ENCODE measurements around the gene TRAPPC2L.

Gene TRAPPC2L

GRCh38 chr16:88855736-88856121, 1.2 kb upstream of the TRAPPC2L start:
- no peaks in the 10 kb centered on the region for H3K27me3 ChIP-seq (replicated peaks)
- peak overlapping the region; percentile 66 for H3K4me3 ChIP-seq (ENCODE audit: low read depth, low read length)
- TF ChIP-seq CTCF (IDR thresholded peaks at IDR 0.05; ENCODE audit: low read depth, low read length, missing control alignments) = no peak
- in situ Hi-C loops (cut with HindIII; ENCODE audit: low pct_ligation_motif_present, low sequenced_read_pairs) = no loop called here
- H3K27ac ChIP-seq = no peak overlapping the region
- H3K36me3 ChIP-seq (replicated peaks) = peaks cover 11% of the 10 kb centered on the region
- DNase-seq = no peak

- no peak for DNase-seq
- in situ Hi-C loops (cut with HindIII; ENCODE audit: low pct_ligation_motif_present, low sequenced_read_pairs) = no loop called here
- TF ChIP-seq CTCF (IDR thresholded peaks at IDR 0.05; ENCODE audit: low read depth, low read length, missing control alignments) = no peak
- Histone ChIP-seq H3K27me3 (replicated peaks) (no peaks in the 10 kb centered on the region), H3K27ac (no peak overlapping the region), H3K4me3 (ENCODE audit: low read depth, low read length) (peak overlapping the region; percentile 66), H3K36me3 (replicated peaks) (peaks cover 11% of the 10 kb centered on the region)
These were observed 652 bp upstream of the TRAPPC2L start for GRCh38 chr16:88856122-88856827.

GRCh38 chr16:88857728-88858339, 907 bp downstream of the TRAPPC2L start:
- peaks cover 11% of the 10 kb centered on the region for H3K36me3 ChIP-seq (replicated peaks)
- in situ Hi-C loops (cut with HindIII; ENCODE audit: low pct_ligation_motif_present, low sequenced_read_pairs) = no loop called here
- TF ChIP-seq CTCF (IDR thresholded peaks at IDR 0.05; ENCODE audit: low read depth, low read length, missing control alignments) = peak; percentile 94
- peak overlapping the region; percentile 96 for H3K4me3 ChIP-seq (ENCODE audit: low read depth, low read length)
- H3K27me3 ChIP-seq (replicated peaks) = no peaks in the 10 kb centered on the region
- peak overlapping the region; percentile 95 for H3K27ac ChIP-seq
- DNase-seq = peak; percentile 75

GRCh38 chr16:88859381-88860091, 2.6 kb downstream of the TRAPPC2L start:
- no peak for DNase-seq
- Histone ChIP-seq H3K4me3 (ENCODE audit: low read depth, low read length) (no peak overlapping the region), H3K27ac (no peak overlapping the region), H3K36me3 (replicated peaks) (peaks cover 11% of the 10 kb centered on the region), H3K27me3 (replicated peaks) (no peaks in the 10 kb centered on the region)
- no peak for TF ChIP-seq CTCF (IDR thresholded peaks at IDR 0.05; ENCODE audit: low read depth, low read length, missing control alignments)
- in situ Hi-C loops (cut with HindIII; ENCODE audit: low pct_ligation_motif_present, low sequenced_read_pairs) = no loop called here

GRCh38 chr16:88861359-88861758, 4.4 kb downstream of the TRAPPC2L start:
- DNase-seq = no peak
- Histone ChIP-seq H3K27ac (no peak overlapping the region), H3K4me3 (ENCODE audit: low read depth, low read length) (no peak overlapping the region), H3K36me3 (replicated peaks) (peaks cover 11% of the 10 kb centered on the region), H3K27me3 (replicated peaks) (no peaks in the 10 kb centered on the region)
- in situ Hi-C loops (cut with HindIII; ENCODE audit: low pct_ligation_motif_present, low sequenced_read_pairs) = no loop called here
- no peak for TF ChIP-seq CTCF (IDR thresholded peaks at IDR 0.05; ENCODE audit: low read depth, low read length, missing control alignments)
